SK-N-SH (cell line): ENCODE results near the gene PPIC.

Experiments
- EP300 ChIP-seq, 2 experiments: IDR thresholded peaks; 2 replicates each; pipeline versions ENCODE4 v1.4.0 to v1.6.1; 2012; ENCODE audit warnings: borderline replicate concordance in 1 of 2, low read depth in 1 of 2, low read length in 1 of 2
- JUND ChIP-seq: IDR thresholded peaks from 2 replicates; pipeline ENCODE4 v1.4.0; 2012
- POLR2AphosphoS5 ChIP-seq: IDR thresholded peaks from 2 replicates; pipeline ENCODE4 v1.6.1; 2012; ENCODE audit warnings: low read depth, low read length
- RXRA ChIP-seq: IDR thresholded peaks from 2 replicates; pipeline ENCODE4 v1.4.0; 2012; ENCODE audit warnings: low read depth, mild to moderate bottlenecking, borderline replicate concordance
- SMC3 ChIP-seq: IDR thresholded peaks from 2 replicates; pipeline ENCODE4 v1.6.1; 2012; ENCODE audit warnings: low read depth, low read length, improper control_type of control experiment
- TEAD4 ChIP-seq: IDR thresholded peaks from 2 replicates; pipeline ENCODE4 v1.4.0; 2012; ENCODE audit warnings: mild to moderate bottlenecking, borderline replicate concordance; ENCODE audit not compliant: insufficient read depth
- TF ChIP-seq, protein P1 (sequence below): fragments of 200-600 bp; sonication (generic); IDR thresholded peaks from 2 replicates; pipeline ENCODE4 v1.6.1; 2017; ENCODE audit warnings: antibody characterized with exemption, mild to moderate bottlenecking, moderate library complexity
- TF ChIP-seq, protein P2 (sequence below): IDR thresholded peaks from 2 replicates; pipeline ENCODE4 v1.6.1; 2012; ENCODE audit warnings: mild to moderate bottlenecking, low read depth, low read length, moderate library complexity

DNA sequence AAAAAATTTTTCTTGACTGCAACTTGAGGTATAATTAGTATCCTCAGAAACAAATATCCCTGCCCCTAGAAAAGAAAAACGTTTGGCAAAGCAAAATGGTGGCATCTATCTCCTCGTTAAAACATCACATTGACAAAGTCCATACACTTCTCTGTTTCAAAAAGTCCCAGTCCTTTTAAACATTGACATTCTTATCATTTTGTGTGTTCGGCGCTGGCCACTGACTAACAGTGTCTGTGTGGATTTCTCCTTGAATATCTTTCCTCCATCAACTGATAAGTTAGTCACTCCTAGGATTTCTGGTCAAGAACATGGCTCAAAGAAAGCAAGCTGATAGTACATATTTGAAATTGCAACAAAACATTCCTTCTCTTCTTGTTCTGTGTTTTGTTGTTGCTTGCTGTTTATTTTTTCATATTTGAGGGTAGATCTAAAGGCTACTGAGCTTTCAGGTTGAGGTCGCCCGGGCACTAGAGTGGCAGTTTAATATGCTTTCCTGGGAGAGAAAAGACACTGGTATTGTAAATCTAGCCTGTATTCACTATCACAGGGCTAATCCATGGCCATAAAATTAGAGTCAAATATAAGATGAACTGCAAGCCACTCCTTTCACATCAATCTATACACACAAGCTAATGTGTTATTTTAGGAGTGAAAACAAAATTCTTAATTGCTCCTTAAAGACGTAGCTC lies 8.5 kb upstream of the PPIC start:
- TF ChIP-seq JUND (no peak), EP300 (IDR thresholded peaks at IDR 0.05; ENCODE audit: borderline replicate concordance in 1 of 2, low read depth in 1 of 2, low read length in 1 of 2) (no peak), TEAD4 (no peak), SMC3 (no peak), POLR2AphosphoS5 (no peak), RXRA (no peak)
- TF ChIP-seq, protein P1, sequence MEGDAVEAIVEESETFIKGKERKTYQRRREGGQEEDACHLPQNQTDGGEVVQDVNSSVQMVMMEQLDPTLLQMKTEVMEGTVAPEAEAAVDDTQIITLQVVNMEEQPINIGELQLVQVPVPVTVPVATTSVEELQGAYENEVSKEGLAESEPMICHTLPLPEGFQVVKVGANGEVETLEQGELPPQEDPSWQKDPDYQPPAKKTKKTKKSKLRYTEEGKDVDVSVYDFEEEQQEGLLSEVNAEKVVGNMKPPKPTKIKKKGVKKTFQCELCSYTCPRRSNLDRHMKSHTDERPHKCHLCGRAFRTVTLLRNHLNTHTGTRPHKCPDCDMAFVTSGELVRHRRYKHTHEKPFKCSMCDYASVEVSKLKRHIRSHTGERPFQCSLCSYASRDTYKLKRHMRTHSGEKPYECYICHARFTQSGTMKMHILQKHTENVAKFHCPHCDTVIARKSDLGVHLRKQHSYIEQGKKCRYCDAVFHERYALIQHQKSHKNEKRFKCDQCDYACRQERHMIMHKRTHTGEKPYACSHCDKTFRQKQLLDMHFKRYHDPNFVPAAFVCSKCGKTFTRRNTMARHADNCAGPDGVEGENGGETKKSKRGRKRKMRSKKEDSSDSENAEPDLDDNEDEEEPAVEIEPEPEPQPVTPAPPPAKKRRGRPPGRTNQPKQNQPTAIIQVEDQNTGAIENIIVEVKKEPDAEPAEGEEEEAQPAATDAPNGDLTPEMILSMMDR, result no peak
- TF ChIP-seq, protein P2, sequence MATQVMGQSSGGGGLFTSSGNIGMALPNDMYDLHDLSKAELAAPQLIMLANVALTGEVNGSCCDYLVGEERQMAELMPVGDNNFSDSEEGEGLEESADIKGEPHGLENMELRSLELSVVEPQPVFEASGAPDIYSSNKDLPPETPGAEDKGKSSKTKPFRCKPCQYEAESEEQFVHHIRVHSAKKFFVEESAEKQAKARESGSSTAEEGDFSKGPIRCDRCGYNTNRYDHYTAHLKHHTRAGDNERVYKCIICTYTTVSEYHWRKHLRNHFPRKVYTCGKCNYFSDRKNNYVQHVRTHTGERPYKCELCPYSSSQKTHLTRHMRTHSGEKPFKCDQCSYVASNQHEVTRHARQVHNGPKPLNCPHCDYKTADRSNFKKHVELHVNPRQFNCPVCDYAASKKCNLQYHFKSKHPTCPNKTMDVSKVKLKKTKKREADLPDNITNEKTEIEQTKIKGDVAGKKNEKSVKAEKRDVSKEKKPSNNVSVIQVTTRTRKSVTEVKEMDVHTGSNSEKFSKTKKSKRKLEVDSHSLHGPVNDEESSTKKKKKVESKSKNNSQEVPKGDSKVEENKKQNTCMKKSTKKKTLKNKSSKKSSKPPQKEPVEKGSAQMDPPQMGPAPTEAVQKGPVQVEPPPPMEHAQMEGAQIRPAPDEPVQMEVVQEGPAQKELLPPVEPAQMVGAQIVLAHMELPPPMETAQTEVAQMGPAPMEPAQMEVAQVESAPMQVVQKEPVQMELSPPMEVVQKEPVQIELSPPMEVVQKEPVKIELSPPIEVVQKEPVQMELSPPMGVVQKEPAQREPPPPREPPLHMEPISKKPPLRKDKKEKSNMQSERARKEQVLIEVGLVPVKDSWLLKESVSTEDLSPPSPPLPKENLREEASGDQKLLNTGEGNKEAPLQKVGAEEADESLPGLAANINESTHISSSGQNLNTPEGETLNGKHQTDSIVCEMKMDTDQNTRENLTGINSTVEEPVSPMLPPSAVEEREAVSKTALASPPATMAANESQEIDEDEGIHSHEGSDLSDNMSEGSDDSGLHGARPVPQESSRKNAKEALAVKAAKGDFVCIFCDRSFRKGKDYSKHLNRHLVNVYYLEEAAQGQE, result no peak
